CD14-positive monocyte (primary cell): ENCODE results near the gene SLCO3A1. TPM values are rescaled to one million over a fixed set of nuclear protein-coding genes. Genes with fewer than 3 reads are reported as not detected.
A peak's percentile ranks its signal among the peaks of the same experiment; 100 is the strongest.

Source experiments
- DNase-seq, 3 donors: peaks; one replicate each; pipeline ENCODE4 v3.0.0-alpha.2; 2011 to 2022
- H2AFZ ChIP-seq: 2 replicates; pipeline ENCODE4 v1.6.0; 2012; ENCODE audit warnings: mild to moderate bottlenecking, low read depth, low read length, inconsistent platforms; ENCODE audit not compliant: insufficient read depth, poor library complexity, severe bottlenecking
- H3K27ac ChIP-seq, 2 donors: 1 replicate in 1 of 2; 2 replicates in 1 of 2; pipeline ENCODE4 v1.5.1; 2012 to 2013; ENCODE audit warnings: low read length in 2 of 2, control low read depth in 1 of 2, inconsistent platforms in 1 of 2, low read depth in 1 of 2, mild to moderate bottlenecking in 1 of 2
- H3K27me3 ChIP-seq, 2 donors: one replicate each; pipeline versions ENCODE4 v1.6.0 to v1.6.1; 2011 to 2013; ENCODE audit warnings: low read length in 2 of 2; ENCODE audit not compliant: control insufficient read depth in 2 of 2, insufficient read depth in 2 of 2
- H3K36me3 ChIP-seq, 2 donors: replicated peaks in 1 of 2; 1 replicate in 1 of 2; 2 replicates in 1 of 2; pipeline versions ENCODE4 v1.5.1 to v1.6.1; 2012 to 2013; ENCODE audit warnings: low read length in 2 of 2, control low read depth in 1 of 2, inconsistent platforms in 1 of 2, mild to moderate bottlenecking in 1 of 2; ENCODE audit not compliant: insufficient read depth in 2 of 2, control insufficient read depth in 1 of 2
- H3K4me1 ChIP-seq, 2 donors: 1 replicate in 1 of 2; 2 replicates in 1 of 2; pipeline versions ENCODE4 v1.5.1 to v1.6.1; 2012 to 2013; ENCODE audit warnings: low read length in 2 of 2, control low read depth in 1 of 2, inconsistent platforms in 1 of 2, mild to moderate bottlenecking in 1 of 2, moderate library complexity in 1 of 2; ENCODE audit not compliant: insufficient read depth in 2 of 2, control insufficient read depth in 1 of 2
- H3K4me2 ChIP-seq: replicated peaks from 2 replicates; pipeline ENCODE3; 2012; ENCODE audit warnings: low read length, moderate library complexity, mild to moderate bottlenecking; ENCODE audit not compliant: poor library complexity, severe bottlenecking; ENCODE audit errors: extremely low read depth
- H3K4me3 ChIP-seq, 3 experiments: fragments of 200-600 bp in 1 of 3; sonication (generic) in 1 of 3; replicated peaks in 1 of 3; 1 replicate in 2 of 3; 2 replicates in 1 of 3; pipeline ENCODE4 v1.5.1; 2011 to 2013; ENCODE audit warnings: low read length in 3 of 3, mild to moderate bottlenecking in 3 of 3, control low read depth in 2 of 3, low read depth in 2 of 3, inconsistent platforms in 1 of 3, moderate library complexity in 1 of 3
- H3K79me2 ChIP-seq: 2 replicates; pipeline ENCODE4 v1.6.0; 2012; ENCODE audit warnings: mild to moderate bottlenecking, control low read depth, inconsistent platforms, low read length, moderate library complexity; ENCODE audit not compliant: insufficient read depth
- H3K9ac ChIP-seq: 2 replicates; pipeline ENCODE4 v1.6.0; 2017; ENCODE audit warnings: low read length, mild to moderate bottlenecking; ENCODE audit not compliant: insufficient read depth, poor library complexity, severe bottlenecking
- H3K9me3 ChIP-seq, 2 donors: replicated peaks in 1 of 2; 1 replicate in 1 of 2; 2 replicates in 1 of 2; pipeline versions ENCODE4 v1.5.1 to v1.6.1; 2012 to 2013; ENCODE audit warnings: low read length in 2 of 2, control low read depth in 1 of 2; ENCODE audit not compliant: control insufficient read depth in 1 of 2, insufficient read depth in 1 of 2
- H4K20me1 ChIP-seq: 2 replicates; pipeline ENCODE4 v1.6.0; 2012; ENCODE audit warnings: mild to moderate bottlenecking, low read length, control low read depth, moderate library complexity; ENCODE audit not compliant: insufficient read depth
- H3K27ac Mint-ChIP-seq, 7 donors: one replicate each; pipeline ENCODE4 v1.8.0; 2020; ENCODE audit warnings: mild to moderate bottlenecking in 7 of 7, mixed read lengths in 7 of 7, moderate library complexity in 6 of 7, inconsistent platforms in 2 of 7
- H3K27me3 Mint-ChIP-seq, 3 donors: one replicate each; pipeline ENCODE4 v1.8.0; 2021 to 2022; ENCODE audit warnings: low read depth in 3 of 3, mild to moderate bottlenecking in 3 of 3, mixed read lengths in 3 of 3, moderate library complexity in 3 of 3, inconsistent platforms in 1 of 3
- H3K36me3 Mint-ChIP-seq, 2 donors: one replicate each; pipeline ENCODE4 v1.8.0; 2020; ENCODE audit warnings: mixed read lengths in 2 of 2, inconsistent platforms in 1 of 2, mild to moderate bottlenecking in 1 of 2
- H3K4me1 Mint-ChIP-seq: one replicate; pipeline ENCODE4 v1.8.0; 2020; ENCODE audit warnings: mild to moderate bottlenecking, mixed read lengths
- H3K4me3 Mint-ChIP-seq, 2 donors: one replicate each; pipeline ENCODE4 v1.8.0; 2020; ENCODE audit warnings: mild to moderate bottlenecking in 2 of 2, mixed read lengths in 2 of 2, moderate library complexity in 1 of 2
- H3K9me3 Mint-ChIP-seq, 7 donors: one replicate each; pipeline ENCODE4 v1.8.0; 2020 to 2022; ENCODE audit warnings: mixed read lengths in 7 of 7, mild to moderate bottlenecking in 6 of 7, moderate library complexity in 6 of 7, inconsistent platforms in 2 of 7
- WGBS: methylation state at CpG from one replicate; pipeline ENCODE4 v1.1.5; 2013; ENCODE audit warnings: missing lambda C conversion rate; ENCODE audit not compliant: insufficient coverage; 5-methylcytosine and 5-hydroxymethylcytosine counted together
- intact Hi-C, 2 donors: fragments of 100-400 bp; cut with micrococcal nuclease; formaldehyde crosslinking; loops; one replicate each; pipeline versions ENCODE4 v1.15.0 to v1.15.1; 2023
- polyA plus RNA-seq, 3 donors: library from polyadenylated mRNA; depleted of rRNA in 1 of 3; unstranded in 2 of 3; stranded (reverse) in 1 of 3; fragments of 300-500 nt in 2 of 3; fragments of >200 nt in 1 of 3; fragmentation: Illumina TruSeq in 2 of 3; gene quantifications; 1 replicate in 2 of 3; 2 replicates in 1 of 3; pipeline ENCODE4 v1.2.3, GENCODE V29; 2012 to 2021
- TF ChIP-seq, protein P1 (sequence below): fragments of 200-600 bp; IDR thresholded peaks from one replicate; pipeline ENCODE4 v1.8.0; 2022; ENCODE audit warnings: antibody characterized with exemption, mild to moderate bottlenecking

The SLCO3A1 gene
- polyA plus RNA-seq, 3 donors, result 53.7 to 76.2 (median 62.8) TPM

DNA sequence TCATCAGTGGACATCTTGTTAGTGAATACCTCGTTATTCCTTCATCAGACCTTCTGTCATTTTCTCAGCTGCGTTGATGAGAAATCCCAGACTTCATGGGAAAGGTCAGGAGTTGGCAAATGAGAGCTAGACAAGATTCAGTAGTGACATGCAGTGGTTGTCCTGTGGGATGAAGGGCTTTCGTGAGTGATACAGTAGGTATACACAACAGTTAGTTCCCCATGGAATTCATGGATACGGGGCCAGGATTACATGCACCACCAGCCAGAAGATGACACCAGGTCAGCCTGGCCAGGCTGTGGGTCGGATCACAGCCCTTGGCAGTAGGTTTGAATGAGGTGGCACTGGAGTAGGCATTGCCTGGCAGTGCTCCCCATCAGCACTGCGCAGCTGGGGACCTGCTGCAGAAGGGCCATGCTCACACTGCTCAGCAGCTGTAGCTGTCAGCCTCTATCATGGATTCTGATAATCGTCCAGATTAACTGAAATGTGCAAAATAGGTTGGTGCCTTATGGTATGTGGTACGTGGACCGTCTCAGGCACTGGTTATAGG lies 150.1 kb downstream of the SLCO3A1 start:
- Histone ChIP-seq H3K36me3 (no peaks in the 10 kb centered on the region), H3K79me2 (peaks cover 92% of the 10 kb centered on the region), H2AFZ (no peak overlapping the region), H3K4me2 (no peak overlapping the region), H3K4me3 (no peak overlapping the region), H3K27me3 (no peaks in the 10 kb centered on the region), H3K4me1 (no peaks in the 10 kb centered on the region), H3K9ac (no peak overlapping the region), H3K27ac (no peak overlapping the region), H3K9me3 (no peaks in the 10 kb centered on the region), H4K20me1 (peaks cover 100% of the 10 kb centered on the region)
- intact Hi-C loops, result no loop called here
- no peak overlapping the region for H3K4me3 Mint-ChIP-seq
- WGBS, result 100% methylated on average over 8 of the region's 9 CpGs
- peak overlapping the region in 1 of 7 donors; percentile 30 for H3K27ac Mint-ChIP-seq
- TF ChIP-seq, protein P1, sequence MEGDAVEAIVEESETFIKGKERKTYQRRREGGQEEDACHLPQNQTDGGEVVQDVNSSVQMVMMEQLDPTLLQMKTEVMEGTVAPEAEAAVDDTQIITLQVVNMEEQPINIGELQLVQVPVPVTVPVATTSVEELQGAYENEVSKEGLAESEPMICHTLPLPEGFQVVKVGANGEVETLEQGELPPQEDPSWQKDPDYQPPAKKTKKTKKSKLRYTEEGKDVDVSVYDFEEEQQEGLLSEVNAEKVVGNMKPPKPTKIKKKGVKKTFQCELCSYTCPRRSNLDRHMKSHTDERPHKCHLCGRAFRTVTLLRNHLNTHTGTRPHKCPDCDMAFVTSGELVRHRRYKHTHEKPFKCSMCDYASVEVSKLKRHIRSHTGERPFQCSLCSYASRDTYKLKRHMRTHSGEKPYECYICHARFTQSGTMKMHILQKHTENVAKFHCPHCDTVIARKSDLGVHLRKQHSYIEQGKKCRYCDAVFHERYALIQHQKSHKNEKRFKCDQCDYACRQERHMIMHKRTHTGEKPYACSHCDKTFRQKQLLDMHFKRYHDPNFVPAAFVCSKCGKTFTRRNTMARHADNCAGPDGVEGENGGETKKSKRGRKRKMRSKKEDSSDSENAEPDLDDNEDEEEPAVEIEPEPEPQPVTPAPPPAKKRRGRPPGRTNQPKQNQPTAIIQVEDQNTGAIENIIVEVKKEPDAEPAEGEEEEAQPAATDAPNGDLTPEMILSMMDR, result no peak
- H3K36me3 Mint-ChIP-seq, result peaks cover 2 to 5% of the 10 kb centered on the region in 2 donors
- no peaks in the 10 kb centered on the region for H3K9me3 Mint-ChIP-seq
- DNase-seq, result no peak
- H3K27me3 Mint-ChIP-seq, result no peaks in the 10 kb centered on the region
- peaks cover 13% of the 10 kb centered on the region for H3K4me1 Mint-ChIP-seq

DNA sequence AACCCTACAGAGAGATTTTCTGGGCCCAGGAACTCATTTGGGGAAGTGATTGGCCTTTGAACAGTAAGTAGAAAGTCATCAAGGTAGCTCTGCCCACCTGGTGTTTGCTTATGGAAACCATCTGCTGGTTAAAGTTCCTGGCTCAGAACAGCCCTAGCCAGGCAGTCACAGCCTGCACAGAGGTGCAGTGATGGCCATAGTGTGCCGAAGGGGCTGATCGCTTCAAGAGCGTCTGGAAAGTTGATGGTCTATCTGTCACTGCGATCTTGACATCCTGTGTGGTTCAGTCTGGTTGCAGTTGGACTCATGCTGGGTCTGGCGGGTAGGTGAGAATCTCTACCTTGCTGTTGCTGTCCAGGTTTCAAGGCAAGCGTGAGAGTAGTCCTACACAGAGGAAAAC lies 151.6 kb downstream of the SLCO3A1 start:
- intact Hi-C loops, result no loop called here
- no peak overlapping the region for H3K27ac ChIP-seq
- Mint-ChIP-seq H3K27me3 (no peaks in the 10 kb centered on the region), H3K9me3 (no peaks in the 10 kb centered on the region), H3K27ac (peak overlapping the region in 2 of 7 donors; percentile 26 to 81), H3K4me1 (peaks cover 15% of the 10 kb centered on the region), H3K36me3 (peaks cover 2 to 5% of the 10 kb centered on the region in 2 donors), H3K4me3 (no peak overlapping the region)
- 95% methylated on average over 5 of the region's 6 CpGs for WGBS
- H3K79me2 ChIP-seq, result peaks cover 96% of the 10 kb centered on the region
- no peak overlapping the region for H2AFZ ChIP-seq
- no peaks in the 10 kb centered on the region for H3K36me3 ChIP-seq
- TF ChIP-seq, protein P1, result no peak
- no peak overlapping the region for H3K4me2 ChIP-seq
- H3K9me3 ChIP-seq, result no peaks in the 10 kb centered on the region
- H3K4me3 ChIP-seq, result no peak overlapping the region
- no peak for DNase-seq
- no peak overlapping the region for H3K9ac ChIP-seq
- no peaks in the 10 kb centered on the region for H3K4me1 ChIP-seq
- no peaks in the 10 kb centered on the region for H3K27me3 ChIP-seq
- peaks cover 100% of the 10 kb centered on the region for H4K20me1 ChIP-seq
